B cell (primary cell): ENCODE data around the gene MEIS2. TPM values are rescaled to one million over a fixed set of nuclear protein-coding genes. Genes with fewer than 3 reads are reported as not detected.
A peak's percentile ranks its signal among the peaks of the same experiment; 100 is the strongest.

Experiments used
- ATAC-seq: fragments of 200-7000 bp; cut with Tn5 transposase; one replicate; pipeline ENCODE4 v1.10.0; 2021; ENCODE audit warnings: low read depth, mild to moderate bottlenecking, moderate number of reproducible peaks, moderate library complexity
- CTCF ChIA-PET: fragments of 350-600 bp; sonication (Branson Sonifier 250); formaldehyde crosslinking; loops from one replicate; lab custom pipeline; 2021; ENCODE audit warnings: antibody characterized with exemption, inconsistent platforms; lab: Charles Lee
- POLR2A ChIA-PET: fragments of 350-600 bp; sonication (Branson Sonifier 250); formaldehyde crosslinking; loops from one replicate; lab custom pipeline; 2021; ENCODE audit warnings: antibody characterized with exemption; lab: Charles Lee
- DNase-seq: peaks from one replicate; pipeline ENCODE4 v3.0.0; 2013
- H2AFZ ChIP-seq: 2 replicates; pipeline ENCODE4 v1.6.1; 2012; ENCODE audit warnings: mild to moderate bottlenecking, low read depth, low read length; ENCODE audit not compliant: insufficient read depth, poor library complexity, severe bottlenecking
- H3K27ac ChIP-seq, 2 donors: 1 replicate in 1 of 2; 2 replicates in 1 of 2; pipeline ENCODE4 v1.5.1; 2012 to 2013; ENCODE audit warnings: low read length in 2 of 2, mild to moderate bottlenecking in 2 of 2, moderate library complexity in 1 of 2
- H3K27me3 ChIP-seq, 4 experiments: fragments of 200-600 bp in 1 of 4; sonication (generic) in 1 of 4; replicated peaks in 1 of 4; 1 replicate in 2 of 4; 2 replicates in 2 of 4; pipeline versions ENCODE4 v1.6.1 to v1.7.0; 2013 to 2016; ENCODE audit warnings: low read length in 3 of 4, mild to moderate bottlenecking in 2 of 4, mixed read lengths in 1 of 4, moderate library complexity in 1 of 4; ENCODE audit not compliant: insufficient read depth in 4 of 4, control insufficient read depth in 3 of 4; ENCODE audit errors: control extremely low read depth in 1 of 4
- H3K36me3 ChIP-seq, 2 experiments: replicated peaks in 1 of 2; 1 replicate in 1 of 2; 2 replicates in 1 of 2; pipeline versions ENCODE4 v1.6.1 to v1.7.1; 2013; ENCODE audit warnings: low read length in 1 of 2; ENCODE audit not compliant: insufficient read depth in 2 of 2, control insufficient read depth in 1 of 2; ENCODE audit errors: control extremely low read depth in 1 of 2, extremely low read depth in 1 of 2
- H3K4me1 ChIP-seq, 2 donors: fragments of 200-600 bp in 1 of 2; sonication (generic) in 1 of 2; 1 replicate in 1 of 2; 2 replicates in 1 of 2; pipeline versions ENCODE4 v1.5.1 to v1.6.1; 2013 to 2017; ENCODE audit warnings: low read length in 2 of 2; ENCODE audit not compliant: control insufficient read depth in 2 of 2, insufficient read depth in 2 of 2
- H3K4me2 ChIP-seq: replicated peaks from 2 replicates; pipeline ENCODE3; 2012; ENCODE audit warnings: mild to moderate bottlenecking, low read depth, low read length; ENCODE audit not compliant: poor library complexity, severe bottlenecking
- H3K4me3 ChIP-seq, 5 experiments: fragments of 200-600 bp in 1 of 5; sonication (generic) in 1 of 5; 1 replicate in 3 of 5; 2 replicates in 2 of 5; pipeline versions ENCODE4 v1.5.1 to v1.7.0; 2011 to 2016; ENCODE audit warnings: low read length in 4 of 5, mild to moderate bottlenecking in 4 of 5, low read depth in 2 of 5, control low read depth in 1 of 5, moderate library complexity in 1 of 5; ENCODE audit not compliant: insufficient read depth in 1 of 5; ENCODE audit errors: control extremely low read depth in 1 of 5, extremely low read depth in 1 of 5
- H3K79me2 ChIP-seq: fragments of 200-600 bp; sonication (generic); one replicate; pipeline ENCODE4 v1.6.0; 2016; ENCODE audit warnings: low read length; ENCODE audit not compliant: control insufficient read depth, insufficient read depth
- H3K9ac ChIP-seq: fragments of 200-600 bp; sonication (generic); 2 replicates; pipeline ENCODE4 v1.6.1; 2017; ENCODE audit warnings: mild to moderate bottlenecking, low read length, moderate library complexity
- H3K9me3 ChIP-seq, 3 donors: one replicate each; pipeline versions ENCODE4 v1.6.1 to v1.7.1; 2013; ENCODE audit warnings: low read length in 2 of 3; ENCODE audit not compliant: control insufficient read depth in 2 of 3, insufficient read depth in 1 of 3; ENCODE audit errors: control extremely low read depth in 1 of 3
- H4K20me1 ChIP-seq: 2 replicates; pipeline ENCODE4 v1.6.0; 2012; ENCODE audit warnings: mild to moderate bottlenecking, low read length; ENCODE audit not compliant: insufficient read depth, control insufficient read depth, poor library complexity, severe bottlenecking
- H3K27ac Mint-ChIP-seq: one replicate; pipeline ENCODE4 v1.8.0; 2021; ENCODE audit warnings: mixed read lengths
- H3K27me3 Mint-ChIP-seq: one replicate; pipeline ENCODE4 v1.8.0; 2021; ENCODE audit warnings: mixed read lengths
- H3K4me1 Mint-ChIP-seq: one replicate; pipeline ENCODE4 v1.8.0; 2021; ENCODE audit warnings: mixed read lengths
- H3K4me3 Mint-ChIP-seq: one replicate; pipeline ENCODE4 v1.8.0; 2021; ENCODE audit warnings: mixed read lengths
- H3K9me3 Mint-ChIP-seq: one replicate; pipeline ENCODE4 v1.8.0; 2022; ENCODE audit warnings: mixed read lengths; ENCODE audit not compliant: insufficient read depth
- EZH2 ChIP-seq: IDR thresholded peaks from 2 replicates; pipeline ENCODE4 v1.6.1; 2012; ENCODE audit warnings: borderline replicate concordance, low read depth, mild to moderate bottlenecking, moderate library complexity, low read length; ENCODE audit not compliant: insufficient read depth, poor library complexity, severe bottlenecking
- WGBS: methylation state at CpG from one replicate; pipeline ENCODE4 v1.1.5; 2013; ENCODE audit warnings: missing lambda C conversion rate; ENCODE audit not compliant: insufficient coverage; 5-methylcytosine and 5-hydroxymethylcytosine counted together
- intact Hi-C: fragments of 100-400 bp; cut with micrococcal nuclease; formaldehyde crosslinking; loops from one replicate; pipeline ENCODE4 v1.10.0; 2022
- polyA minus RNA-seq: library from RNA; depleted of rRNA, polyadenylated mRNA; stranded (reverse); fragments of >200 nt; gene quantifications from 2 replicates; pipeline ENCODE4 v1.2.3, GENCODE V29; 2012
- polyA plus RNA-seq: library from polyadenylated mRNA; depleted of rRNA; stranded (reverse); fragments of >200 nt; gene quantifications from 2 replicates; pipeline ENCODE4 v1.2.3, GENCODE V29; 2012
- total RNA-seq, 2 donors: library from RNA; stranded (reverse); fragments of 120-200 nt in 1 of 2; gene quantifications; 1 replicate in 1 of 2; 2 replicates in 1 of 2; pipeline versions ENCODE4 v1.2.3 to v1.2.4, GENCODE V29; 2013 to 2022
- TF ChIP-seq, protein P1 (sequence below): fragments of 200-600 bp; IDR thresholded peaks from one replicate; pipeline ENCODE4 v1.8.0; 2022; ENCODE audit warnings: antibody characterized with exemption, mild to moderate bottlenecking

MEIS2 gene
- total RNA-seq (0.22 and 0.39 TPM in 2 replicates), polyA plus RNA-seq (not detected in 2 replicates), polyA minus RNA-seq (0.71 TPM in 1 of 2 replicates, not detected in the other)
- 0.23 TPM for total RNA-seq (2013)

DNA sequence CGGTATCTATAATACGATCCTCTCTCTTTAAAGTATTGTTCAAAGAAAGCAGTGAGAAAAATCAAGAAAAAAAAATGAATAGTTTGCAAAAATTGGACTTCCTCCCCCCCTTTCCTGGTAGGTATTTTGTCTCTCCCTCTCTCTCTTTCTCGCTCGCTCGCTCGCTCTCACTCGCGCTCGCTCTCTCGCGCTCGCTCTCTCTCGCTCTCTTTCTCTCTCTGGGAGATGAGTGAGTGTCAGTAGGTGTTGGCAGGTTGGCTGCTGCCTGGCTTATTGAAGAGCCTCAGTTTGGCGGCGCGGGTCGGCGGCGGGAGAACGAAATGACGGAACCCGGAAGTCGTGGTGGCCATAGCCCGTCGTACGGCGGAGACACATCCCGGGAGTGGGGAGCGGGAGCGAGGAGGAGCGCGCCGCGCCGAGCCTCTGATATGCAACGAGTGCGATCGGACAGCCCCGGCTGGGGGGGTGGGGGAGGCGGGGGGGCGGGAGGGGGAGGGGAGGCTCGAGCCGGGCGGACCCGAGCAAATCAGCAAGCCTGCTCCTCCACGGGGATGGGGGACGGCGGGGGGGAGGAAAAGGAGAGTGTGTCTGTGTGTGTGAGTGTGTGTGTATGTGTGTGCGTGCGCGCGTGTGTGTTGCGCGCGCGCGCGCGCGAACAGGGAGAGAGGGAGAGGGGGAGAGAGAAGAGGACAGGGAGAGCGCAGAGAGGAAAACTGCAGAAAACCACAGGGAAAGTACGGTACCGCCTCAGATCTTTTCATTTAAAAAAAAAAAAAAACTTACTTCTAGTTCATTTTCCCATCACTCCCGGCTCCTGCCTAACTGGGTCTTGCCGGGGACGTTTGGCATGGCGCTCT is at the start of gene MEIS2:
Gene MEIS2 (minus strand): TSS at position 441 of the 857 bp plus-strand sequence. CDS start 1,083 bp downstream, outside the sequence.
- ChIA-PET CTCF (no interaction called here), POLR2A (interaction anchor here (0.6 kb wide), 1 partner anchor 10 kb away, joined by 3 read pairs; no protein-coding TSS in a partner anchor)
- Mint-ChIP-seq H3K27ac (peak within 1 kb of the TSS; percentile 68), H3K4me1 (peaks cover 49% of the 10 kb centered on the region), H3K27me3 (peaks cover 79% of the 10 kb centered on the region), H3K4me3 (peak within 1 kb of the TSS; percentile 94), H3K9me3 (peaks cover 3% of the 10 kb centered on the region)
- Histone ChIP-seq H3K9me3 (peaks cover 2 to 59% (median 5%) of the 10 kb centered on the region in 3 donors), H4K20me1 (no peaks in the 10 kb centered on the region), H3K27me3 (peaks cover 0 to 84% (median 57%) of the 10 kb centered on the region in 4 experiments), H3K4me2 (peak within 1 kb of the TSS; percentile 83), H3K36me3 (no peaks in the 10 kb centered on the region), H3K9ac (peak within 1 kb of the TSS; percentile 72), H3K79me2 (no peaks in the 10 kb centered on the region), H3K4me1 (peaks cover 41 to 46% of the 10 kb centered on the region in 2 donors), H3K27ac (no peak within 1 kb of the TSS), H3K4me3 (peak within 1 kb of the TSS; percentile 52 to 83 (median 64)), H2AFZ (peak within 1 kb of the TSS; percentile 86)
- DNase-seq (peak; percentile 56), ATAC-seq (peak; percentile 26)
- WGBS: 1% methylated on average over 19 of the region's 67 CpGs
- intact Hi-C loops: loop anchor here (5.0 kb wide), 1 partner anchor 523 kb away; the partner anchor contains the start of gene CDIN1
- TF ChIP-seq EZH2: peak; percentile 67
- TF ChIP-seq, protein P1, sequence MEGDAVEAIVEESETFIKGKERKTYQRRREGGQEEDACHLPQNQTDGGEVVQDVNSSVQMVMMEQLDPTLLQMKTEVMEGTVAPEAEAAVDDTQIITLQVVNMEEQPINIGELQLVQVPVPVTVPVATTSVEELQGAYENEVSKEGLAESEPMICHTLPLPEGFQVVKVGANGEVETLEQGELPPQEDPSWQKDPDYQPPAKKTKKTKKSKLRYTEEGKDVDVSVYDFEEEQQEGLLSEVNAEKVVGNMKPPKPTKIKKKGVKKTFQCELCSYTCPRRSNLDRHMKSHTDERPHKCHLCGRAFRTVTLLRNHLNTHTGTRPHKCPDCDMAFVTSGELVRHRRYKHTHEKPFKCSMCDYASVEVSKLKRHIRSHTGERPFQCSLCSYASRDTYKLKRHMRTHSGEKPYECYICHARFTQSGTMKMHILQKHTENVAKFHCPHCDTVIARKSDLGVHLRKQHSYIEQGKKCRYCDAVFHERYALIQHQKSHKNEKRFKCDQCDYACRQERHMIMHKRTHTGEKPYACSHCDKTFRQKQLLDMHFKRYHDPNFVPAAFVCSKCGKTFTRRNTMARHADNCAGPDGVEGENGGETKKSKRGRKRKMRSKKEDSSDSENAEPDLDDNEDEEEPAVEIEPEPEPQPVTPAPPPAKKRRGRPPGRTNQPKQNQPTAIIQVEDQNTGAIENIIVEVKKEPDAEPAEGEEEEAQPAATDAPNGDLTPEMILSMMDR: no peak

DNA sequence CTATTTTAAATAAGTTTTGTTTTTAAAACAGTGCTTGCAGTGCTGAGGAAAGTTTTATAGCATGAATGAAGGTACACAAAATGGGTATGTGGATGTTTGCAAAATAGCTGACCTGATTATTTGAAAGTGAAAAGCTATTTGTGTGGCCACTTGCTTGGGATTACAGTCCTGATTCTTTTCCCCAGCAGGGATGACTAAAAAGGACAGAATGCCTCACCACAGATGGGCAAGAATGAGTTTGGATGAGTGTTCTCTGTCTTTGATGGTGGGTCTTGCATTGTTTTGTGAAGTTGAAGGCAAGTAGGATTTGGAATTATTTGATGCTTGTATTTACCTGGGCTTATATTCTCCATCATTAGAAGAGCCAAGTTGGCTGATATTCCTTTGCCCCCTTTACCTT is 48.8 kb upstream of the MEIS2 start:
- intact Hi-C loops: no loop called here
- no peak overlapping the region for H3K27ac Mint-ChIP-seq
- Histone ChIP-seq H4K20me1 (no peaks in the 10 kb centered on the region), H2AFZ (no peak overlapping the region), H3K9me3 (no peaks in the 10 kb centered on the region), H3K4me2 (no peak overlapping the region), H3K4me1 (no peaks in the 10 kb centered on the region), H3K27me3 (peaks cover 0 to 2% (median 0%) of the 10 kb centered on the region in 4 experiments), H3K9ac (no peak overlapping the region), H3K27ac (no peak overlapping the region), H3K4me3 (no peak overlapping the region), H3K79me2 (no peaks in the 10 kb centered on the region), H3K36me3 (no peaks in the 10 kb centered on the region)
- DNase-seq: no peak
- H3K4me3 Mint-ChIP-seq: no peak overlapping the region
- CTCF ChIA-PET: interaction anchor here (1.0 kb wide), 1 partner anchor 9 kb away, joined by 3 read pairs; no protein-coding TSS in a partner anchor
- no peaks in the 10 kb centered on the region for H3K27me3 Mint-ChIP-seq
- ATAC-seq: no peak
- TF ChIP-seq EZH2: no peak
- TF ChIP-seq, protein P1: no peak
- H3K4me1 Mint-ChIP-seq: no peaks in the 10 kb centered on the region
- POLR2A ChIA-PET: no interaction called here
- H3K9me3 Mint-ChIP-seq: no peaks in the 10 kb centered on the region
